DLD1 (cell line): ENCODE measurements around the gene ITIH4.

Experiments used
- in situ Hi-C: cut with HindIII; loops from 2 replicates; pipeline ENCODE4 v1.10.0; 2017; ENCODE audit warnings: low sequenced_read_pairs

ITIH4 gene

DNA sequence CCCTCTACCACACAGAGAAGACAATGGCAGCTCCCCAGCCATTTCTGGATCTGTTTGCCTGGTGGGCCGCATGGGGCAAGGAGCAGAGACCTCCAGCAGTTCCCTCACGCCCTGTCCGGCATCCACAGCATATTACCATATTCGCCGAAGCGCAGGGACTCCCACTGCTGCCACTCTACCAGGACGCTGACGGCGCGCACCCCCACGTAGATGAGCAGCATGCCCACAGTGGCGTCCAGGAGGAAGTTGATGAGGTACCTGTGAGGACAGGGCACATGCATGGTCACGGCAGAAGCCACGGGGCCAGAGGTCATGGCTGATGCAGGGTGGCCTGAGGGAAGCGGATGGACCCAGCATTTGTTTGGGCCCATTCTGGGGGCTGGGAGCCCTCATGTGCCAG lies 19.2 kb upstream of the ITIH4 start:
- in situ Hi-C loops: no loop called here

DNA sequence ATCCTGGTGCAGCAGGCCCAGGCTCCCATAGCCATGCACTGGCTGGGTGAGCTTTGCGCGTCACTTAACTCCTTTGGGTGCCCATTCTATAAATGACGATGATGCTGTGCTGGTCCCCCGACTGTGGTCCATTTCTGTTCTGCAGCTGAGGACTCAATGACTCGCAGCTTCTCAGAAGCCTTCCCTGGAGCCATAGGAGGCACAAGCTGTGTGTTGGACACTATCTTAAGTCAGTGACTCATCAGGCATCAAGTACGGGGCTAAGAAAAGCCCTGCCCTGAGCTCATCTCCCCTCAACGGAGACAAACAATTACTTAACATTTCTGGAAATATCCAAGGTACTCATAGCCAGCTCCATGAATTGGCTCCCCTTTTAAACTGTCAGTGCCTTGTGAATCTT lies 18.1 kb upstream of the ITIH4 start:
- in situ Hi-C loops: no loop called here

DNA sequence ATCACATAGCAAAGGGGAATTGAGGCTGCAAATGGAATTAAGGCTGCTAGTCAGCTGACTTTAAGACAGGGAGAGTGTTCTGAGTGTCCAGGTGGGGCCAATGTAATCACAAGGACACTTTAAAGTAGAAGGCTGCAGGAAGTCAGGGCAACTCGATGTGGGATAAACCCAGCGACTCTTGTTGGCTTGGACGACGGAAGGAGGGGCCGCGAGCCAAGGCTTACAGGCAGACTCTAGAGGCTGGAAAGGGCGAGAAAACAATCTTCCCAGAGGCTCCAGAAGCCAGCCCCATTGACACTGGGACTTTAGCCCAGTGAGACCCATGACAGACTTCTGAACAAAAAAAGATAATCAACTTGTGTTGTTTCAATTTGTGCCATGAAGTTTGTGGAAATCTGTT lies 17.3 kb upstream of the ITIH4 start:
- in situ Hi-C loops: no loop called here

DNA sequence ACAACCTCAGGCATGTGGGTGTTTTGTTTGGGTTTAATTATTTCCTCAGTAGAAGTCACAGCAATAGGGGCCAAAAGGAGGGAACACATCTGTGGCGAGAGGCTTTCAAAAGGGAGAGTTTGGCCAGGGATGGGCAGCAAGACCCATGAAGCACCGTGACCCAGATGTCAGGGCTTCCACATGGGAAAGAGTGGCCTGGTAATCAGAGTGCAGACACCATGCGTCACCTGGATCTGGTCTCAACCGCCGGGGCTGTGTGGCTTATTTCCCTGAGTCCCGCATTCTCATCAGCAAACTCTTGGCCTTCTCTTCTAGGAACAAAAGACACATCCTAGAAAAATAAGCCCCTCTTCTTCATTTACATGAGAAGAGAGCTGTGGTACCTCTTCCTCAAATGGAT lies 16.8 kb upstream of the ITIH4 start:
- in situ Hi-C loops: no loop called here

DNA sequence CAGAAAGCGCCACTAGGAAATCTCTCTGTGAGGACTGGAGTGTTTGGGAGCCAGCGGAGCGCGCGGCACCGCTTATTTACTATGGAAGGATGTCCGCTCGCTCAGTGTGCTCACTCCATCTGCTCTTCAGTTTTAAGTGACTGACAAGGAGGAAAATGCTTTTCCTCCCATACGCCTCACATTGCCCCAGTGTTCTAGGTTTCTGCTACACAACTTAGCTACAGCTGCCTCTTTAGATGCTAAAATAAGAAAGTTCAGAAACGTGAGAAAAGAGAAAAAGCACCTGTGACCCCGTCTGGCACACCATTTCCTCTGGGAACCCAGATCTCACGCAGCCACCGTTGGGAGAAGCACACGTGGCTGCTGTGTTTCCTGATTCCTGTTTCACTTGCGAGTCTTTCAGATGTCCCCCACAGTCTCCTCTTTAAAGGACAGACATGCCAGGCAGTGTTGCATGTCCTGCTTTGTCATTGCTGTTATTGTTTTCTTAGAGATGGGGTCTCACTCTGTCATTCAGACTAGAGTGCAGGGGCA lies 16.0 kb upstream of the ITIH4 start:
- in situ Hi-C loops: no loop called here

DNA sequence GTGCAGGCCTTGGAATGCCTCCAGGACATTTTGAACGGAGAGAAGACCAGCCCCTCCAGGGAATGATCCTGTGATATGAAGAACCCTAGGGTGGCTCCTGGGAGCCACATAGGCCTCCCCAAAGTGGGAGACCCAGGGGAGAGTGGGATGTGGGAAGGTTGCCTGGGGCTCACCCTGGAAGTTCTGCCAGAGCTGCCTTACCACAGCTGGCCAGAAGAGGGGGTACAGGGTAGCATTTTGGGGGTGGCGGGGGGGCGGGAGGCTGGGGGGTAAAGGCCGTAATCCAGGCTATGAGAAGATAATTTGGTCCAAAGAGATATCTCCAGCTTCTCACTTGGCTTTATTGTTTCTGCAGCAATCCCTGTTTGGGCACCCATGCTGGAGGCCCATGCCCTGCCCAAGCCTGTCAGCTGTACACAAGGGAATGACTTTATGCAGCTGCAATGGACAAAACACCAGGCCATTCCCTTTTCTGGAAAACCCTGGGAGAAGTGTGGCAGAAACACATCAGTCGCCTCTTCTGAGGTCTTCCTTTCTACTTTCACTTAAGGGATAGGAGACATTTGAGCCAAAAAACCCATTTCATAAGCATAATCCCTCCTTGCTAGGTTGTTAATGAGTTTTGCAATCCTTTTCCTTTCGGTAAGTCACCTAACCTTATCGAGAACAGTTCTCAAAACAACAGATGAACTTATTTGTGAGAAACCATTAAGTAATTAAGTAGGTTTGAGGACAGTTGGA lies 15.4 kb upstream of the ITIH4 start:
- in situ Hi-C loops: no loop called here

DNA sequence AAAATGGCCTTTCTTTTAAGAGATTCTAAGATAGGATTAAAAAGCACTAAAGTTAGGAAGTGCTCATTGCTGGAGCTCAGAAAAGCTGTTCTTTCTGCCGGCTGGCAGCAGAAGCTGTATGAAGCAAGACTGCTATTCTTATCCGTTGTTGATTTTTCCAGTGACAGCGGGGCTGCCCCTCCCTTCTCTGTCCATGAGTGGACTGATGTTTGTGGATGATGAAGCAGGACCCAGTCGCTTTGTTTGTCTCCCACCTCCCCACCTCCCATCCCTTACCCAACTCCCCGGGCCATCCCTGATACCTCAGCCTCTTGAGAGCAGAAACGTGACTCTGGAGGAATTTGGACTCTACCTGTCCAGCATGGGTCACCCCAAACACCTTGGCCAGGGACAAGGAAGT lies 14.7 kb upstream of the ITIH4 start:
- in situ Hi-C loops: no loop called here

DNA sequence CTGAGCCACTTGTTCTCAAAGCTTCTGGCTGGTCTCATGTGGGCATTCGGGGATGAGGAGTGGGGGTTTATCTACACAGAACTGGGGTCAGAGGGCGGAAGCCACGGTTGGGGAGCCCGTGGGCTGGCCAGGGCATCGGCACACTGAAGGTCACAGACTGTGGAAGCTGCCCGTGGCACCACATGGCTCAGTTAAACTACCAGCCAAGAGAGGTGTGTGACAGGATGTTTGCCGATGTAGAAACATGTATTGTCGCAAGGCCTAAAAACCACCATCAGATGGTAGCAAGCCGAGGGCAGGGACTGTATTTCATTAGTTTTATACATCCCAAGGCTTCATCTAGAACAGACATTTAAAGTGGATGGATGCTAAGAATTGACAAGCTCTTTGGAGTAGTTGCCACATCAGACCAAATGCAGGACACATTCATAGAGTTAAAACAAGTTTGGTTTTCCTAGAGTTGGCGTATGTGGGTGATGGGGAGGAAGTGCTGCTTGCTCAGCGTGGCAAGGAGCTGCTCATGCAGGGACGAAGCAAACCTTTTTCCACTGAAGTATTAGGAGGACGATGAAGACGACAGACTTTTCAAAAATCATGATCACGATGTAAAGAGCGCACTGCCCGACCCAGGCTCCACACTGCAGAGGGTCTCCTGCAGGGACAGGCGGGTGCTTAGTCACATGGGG lies 14.0 kb upstream of the ITIH4 start:
- in situ Hi-C loops: no loop called here

DNA sequence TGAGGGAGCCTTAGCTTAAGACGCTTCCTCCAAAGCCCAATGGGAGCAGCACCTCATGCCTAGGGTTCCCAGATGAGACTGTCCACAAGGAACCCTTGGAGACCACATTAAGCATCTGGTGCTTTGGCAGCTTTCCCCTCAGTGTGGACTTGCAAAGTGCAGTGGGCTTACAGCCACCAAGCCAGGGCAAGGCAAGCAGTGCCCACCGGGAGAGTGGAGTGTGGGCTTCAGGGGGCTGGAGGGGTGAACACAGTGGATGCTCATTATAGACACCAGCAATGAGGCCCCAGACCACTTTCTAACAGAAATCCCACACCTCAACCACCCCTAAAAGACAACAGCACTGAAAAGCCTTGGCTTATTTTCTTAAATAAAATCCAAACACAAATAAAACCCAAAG lies 13.4 kb upstream of the ITIH4 start:
- in situ Hi-C loops: no loop called here

DNA sequence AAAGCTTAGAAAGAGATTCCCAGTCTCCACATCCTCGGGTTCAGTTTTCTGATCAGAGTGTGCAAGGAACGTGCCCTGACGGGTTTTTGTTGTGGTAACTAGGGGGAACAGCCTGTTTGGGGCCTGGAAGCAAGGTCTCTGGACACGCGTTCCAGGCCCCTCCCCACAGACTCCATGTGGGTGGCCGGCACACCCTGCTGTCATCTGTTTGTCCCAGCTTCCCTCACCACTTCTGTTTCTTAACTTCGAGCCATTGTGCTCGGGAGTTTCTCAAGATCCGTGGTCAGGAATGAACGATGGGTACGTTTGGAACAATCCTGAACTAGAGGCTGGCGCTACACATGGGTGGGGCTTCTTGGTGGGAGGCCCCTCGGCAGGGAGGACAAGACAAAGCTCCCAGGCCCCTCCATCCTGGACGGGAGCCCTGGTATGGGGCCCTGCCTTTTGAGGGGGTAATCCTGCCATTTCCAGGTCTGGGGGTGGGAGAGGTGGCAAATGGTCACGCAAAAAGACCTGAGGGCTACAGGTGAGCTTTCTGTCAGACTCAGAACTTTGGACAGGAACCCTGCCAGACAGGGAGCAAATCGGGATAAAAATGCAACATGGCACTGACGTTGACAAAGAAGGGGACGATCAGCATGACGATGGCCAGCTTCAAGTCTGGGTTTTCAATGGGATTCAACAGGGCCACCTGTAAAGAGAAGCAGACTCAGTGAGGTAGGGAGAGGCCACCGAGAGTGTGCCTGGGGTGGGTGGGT lies 12.8 kb upstream of the ITIH4 start:
- in situ Hi-C loops: no loop called here

DNA sequence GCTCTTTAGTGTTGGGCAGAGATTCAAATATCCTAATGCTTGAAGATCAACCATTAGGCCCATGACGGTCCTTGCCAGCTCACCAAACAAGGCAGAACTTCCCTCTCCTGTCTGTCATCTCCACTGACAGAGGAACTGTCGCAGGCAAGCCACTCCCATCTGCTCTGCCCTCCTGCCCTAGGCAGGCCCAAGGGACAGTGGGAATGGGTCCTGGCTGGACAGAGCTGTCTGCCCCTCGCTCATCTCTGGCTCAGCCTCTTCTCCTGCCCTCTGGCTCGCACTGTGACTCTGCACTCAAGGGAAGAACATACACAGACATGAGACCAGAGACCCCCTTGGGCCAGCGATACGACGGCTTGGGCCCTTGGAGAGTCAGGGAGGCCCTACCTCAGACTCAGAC lies 12.0 kb upstream of the ITIH4 start:
- in situ Hi-C loops: no loop called here

DNA sequence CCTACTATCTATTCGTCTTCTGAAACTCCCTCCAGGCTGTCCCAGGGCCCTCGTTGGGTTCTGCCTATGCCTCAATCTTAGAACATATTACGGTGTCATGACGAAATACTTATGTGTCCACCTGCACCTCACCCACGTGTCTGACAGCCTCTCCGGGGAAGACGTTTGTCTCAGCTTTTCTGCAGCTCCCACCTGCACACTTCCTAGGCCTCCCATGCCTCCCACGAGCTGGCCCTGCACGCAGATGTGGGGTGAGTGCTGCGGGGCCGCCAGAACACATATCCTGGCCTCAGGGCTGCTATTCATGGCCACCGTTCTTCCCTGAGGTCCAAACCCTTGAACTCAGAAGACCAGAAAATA lies 11.5 kb upstream of the ITIH4 start:
- in situ Hi-C loops: no loop called here

DNA sequence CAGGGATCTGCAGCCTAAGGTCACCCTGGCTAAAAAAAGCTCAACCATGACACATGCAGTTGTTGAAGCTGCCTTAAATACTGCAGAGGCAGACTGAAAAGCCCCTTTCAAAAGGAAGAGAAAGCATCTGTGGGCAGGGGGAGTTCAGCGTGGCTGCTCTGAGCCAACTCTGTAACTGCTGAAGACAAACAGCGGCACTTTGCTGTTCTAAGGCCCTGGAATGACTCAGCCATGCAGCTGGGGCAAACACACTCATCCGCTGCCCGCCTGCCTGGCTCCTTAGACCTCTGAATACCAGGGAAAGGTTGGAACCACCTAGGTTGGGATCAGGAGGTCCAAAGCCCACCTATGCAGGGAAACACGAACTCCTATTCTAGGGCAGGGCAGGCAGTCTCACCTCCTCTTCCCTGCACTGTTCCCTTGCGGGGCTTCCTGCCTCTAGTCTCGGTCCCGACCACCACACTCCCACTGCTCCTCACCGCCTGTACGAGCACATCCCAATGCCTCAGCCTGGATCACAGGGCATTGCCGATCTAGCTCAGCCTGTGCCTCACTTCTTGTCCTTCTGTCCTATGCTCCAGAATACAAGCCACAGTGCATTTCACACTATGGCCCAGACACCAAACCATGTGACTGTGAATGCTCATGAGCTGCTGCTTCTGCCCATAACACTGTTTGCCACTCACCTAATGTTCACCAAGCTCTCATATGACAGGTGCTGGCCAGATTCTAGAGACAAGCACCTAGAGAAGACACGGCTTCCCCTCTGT lies 10.9 kb upstream of the ITIH4 start:
- in situ Hi-C loops: no loop called here

DNA sequence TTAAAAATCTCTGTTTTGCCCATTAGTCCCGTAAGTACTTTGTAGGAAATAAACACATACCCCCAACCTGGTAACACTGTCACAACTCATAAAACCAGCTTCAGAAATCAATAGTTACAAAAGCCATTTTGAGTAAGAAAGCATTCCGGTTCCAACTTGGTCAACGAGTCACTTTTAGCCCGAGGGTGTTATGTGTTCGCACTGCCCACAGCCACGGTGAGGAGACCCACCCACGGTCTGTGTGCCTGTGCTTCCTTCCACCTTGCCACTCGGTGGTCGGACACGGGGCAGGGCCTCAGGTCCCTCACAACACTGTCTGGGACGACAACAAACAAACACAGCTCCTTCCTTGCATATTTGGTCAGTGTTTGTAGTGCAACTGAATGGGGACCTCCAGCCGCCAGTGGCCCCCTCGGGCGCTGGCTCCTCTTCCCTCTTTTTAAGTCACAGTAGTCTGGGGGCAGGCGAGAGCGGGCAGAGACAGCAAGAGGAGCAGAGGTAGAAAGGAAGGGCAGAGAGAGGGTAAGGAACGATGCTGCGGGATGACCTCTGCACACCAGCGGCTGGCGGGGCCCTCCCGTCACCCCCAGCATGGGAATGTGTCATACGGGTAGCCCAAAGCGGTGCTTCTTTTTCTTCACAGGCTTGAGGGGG lies 9.5 kb upstream of the ITIH4 start:
- in situ Hi-C loops: loop anchor here (5.0 kb wide), 1 partner anchor 87 kb away; no protein-coding TSS in a partner anchor

DNA sequence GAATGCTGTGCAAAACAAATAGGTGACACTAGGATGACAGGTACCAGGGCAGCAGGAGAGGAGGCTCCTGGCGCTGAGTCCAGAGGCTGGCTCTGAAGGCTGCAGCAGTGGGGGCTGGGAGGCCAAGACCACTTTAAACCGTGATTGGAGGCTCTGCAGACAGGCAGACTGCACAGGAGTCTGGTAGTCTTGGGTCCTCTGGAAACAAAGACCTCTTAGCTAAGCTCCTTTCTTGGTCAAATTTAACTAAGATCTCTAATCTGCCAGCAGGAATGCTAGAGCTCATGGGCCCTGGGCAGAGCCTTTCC lies 8.8 kb upstream of the ITIH4 start:
- in situ Hi-C loops: loop anchor here (5.0 kb wide), 1 partner anchor 88 kb away; no protein-coding TSS in a partner anchor

DNA sequence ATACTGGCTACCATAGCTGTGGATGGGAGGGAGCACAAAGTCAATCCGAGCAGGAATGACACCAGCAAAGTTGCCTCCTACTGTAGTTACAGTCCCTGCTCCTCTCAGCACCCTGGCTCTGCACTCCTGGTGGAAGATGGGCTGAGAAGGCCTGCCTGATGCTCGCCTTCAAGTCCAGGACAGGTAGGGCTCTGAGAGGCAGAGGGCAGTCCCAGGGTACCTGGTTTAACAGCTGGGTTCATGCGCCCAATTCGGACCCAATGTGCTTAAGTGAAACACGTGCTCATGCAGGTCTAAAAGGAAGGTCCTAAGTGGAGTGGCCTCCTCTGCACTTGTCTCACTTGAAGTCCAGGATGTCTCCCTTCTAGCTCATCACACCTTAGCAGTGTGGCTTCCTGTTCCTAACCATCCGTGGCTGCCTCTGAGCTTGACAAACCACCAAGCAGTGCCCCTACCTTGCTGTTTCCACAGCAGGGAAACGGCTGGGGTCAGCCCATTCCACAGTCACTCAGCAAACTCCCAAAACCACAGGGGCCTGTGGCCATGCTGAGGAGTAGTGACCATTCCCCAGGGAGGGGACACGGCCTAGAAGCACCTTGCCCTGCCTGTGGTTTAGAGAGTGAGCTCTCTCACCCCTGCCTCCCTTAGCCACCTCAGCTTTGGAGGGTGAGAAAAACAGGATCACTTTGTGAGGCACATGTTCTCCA lies 8.2 kb upstream of the ITIH4 start:
- in situ Hi-C loops: loop anchor here (5.0 kb wide), 1 partner anchor 89 kb away; no protein-coding TSS in a partner anchor

DNA sequence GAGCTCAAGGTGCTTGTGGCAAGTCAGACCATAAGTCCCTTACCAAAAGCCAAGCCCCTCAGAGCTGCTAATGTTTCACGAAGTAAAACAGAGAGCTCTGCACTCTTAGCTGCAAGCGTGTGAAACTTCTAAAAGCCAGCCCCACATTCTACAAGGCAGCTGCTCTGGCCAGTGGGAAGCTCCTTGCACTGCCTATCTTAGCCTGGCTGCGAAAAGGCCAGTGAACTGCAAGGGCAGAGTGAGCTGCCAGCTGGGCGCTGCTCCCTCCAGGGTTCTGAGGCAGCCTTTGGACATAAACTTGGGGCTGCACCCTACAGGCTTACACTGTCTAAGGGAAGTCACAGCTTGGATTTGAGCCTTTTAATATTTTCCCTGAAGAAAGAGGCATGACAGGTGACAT lies 6.5 kb upstream of the ITIH4 start:
- in situ Hi-C loops: loop anchor here (5.0 kb wide), 1 partner anchor 90 kb away; no protein-coding TSS in a partner anchor

DNA sequence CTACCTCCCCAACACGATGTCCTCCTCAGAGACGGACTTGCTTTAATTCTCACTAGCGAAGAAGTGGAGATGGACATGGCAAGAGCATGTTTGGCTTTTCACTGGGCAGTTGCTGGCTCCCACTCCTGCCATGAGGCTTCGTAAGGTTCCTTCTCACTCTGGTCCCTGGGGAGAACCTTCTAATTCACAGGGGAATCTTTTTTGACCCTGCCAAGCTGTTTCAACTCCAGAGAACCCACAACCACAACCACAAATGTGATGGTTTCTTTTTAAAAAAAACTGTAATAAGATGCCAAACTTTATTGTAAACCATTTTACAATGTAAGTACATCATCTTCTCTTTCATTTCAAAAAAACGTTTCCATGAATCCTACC lies 6.0 kb upstream of the ITIH4 start:
- in situ Hi-C loops: loop anchor here (5.0 kb wide), 1 partner anchor 91 kb away; no protein-coding TSS in a partner anchor

DNA sequence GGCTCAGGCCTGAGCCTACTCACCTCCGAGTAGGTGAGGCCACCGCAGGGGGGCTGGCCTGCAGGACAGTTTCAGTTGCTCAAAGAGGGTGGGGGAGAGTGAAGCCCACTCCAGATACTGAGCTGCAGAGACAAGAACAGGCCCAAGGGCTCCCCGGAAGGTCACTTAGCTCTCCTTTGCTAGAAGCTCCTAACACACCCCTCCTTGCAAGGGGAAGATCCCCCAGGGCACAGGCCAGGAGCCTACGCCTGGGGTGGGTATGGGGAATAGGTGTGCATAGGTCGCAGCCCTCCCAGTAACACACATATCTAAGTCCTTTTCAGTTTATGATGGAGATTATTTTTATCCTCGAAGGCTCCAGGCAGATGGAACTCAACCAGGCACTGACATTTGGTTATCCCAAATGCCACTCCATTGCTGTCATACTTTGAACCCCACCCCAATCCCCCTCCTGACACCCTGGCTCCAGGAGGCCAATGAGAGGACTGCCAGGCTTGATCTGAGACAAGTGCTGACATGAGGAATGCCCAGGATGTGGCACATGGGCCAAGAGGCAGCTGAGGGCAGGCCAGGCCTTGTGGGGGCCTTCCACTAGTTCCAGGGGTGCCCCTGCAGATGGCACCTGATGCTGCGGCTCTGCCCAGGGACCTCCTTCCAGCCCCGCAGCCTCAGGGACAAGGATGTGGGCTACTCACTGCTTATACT lies 5.4 kb upstream of the ITIH4 start:
- in situ Hi-C loops: loop anchor here (5.0 kb wide), 1 partner anchor 91 kb away; no protein-coding TSS in a partner anchor
